Stimulated activated CD4-positive, alpha-beta T cell treated with anti-CD3 and anti-CD28 coated beads, Interleukin-15, amount 100 ng/mL, for 24 hours (primary cell): ENCODE results near the gene ST3GAL3.
A peak's percentile ranks its signal among the peaks of the same experiment; 100 is the strongest.

Source experiments
- DNase-seq: peaks from one replicate; pipeline ENCODE4 v3.0.0-alpha.2; 2020

ST3GAL3 gene

DNA sequence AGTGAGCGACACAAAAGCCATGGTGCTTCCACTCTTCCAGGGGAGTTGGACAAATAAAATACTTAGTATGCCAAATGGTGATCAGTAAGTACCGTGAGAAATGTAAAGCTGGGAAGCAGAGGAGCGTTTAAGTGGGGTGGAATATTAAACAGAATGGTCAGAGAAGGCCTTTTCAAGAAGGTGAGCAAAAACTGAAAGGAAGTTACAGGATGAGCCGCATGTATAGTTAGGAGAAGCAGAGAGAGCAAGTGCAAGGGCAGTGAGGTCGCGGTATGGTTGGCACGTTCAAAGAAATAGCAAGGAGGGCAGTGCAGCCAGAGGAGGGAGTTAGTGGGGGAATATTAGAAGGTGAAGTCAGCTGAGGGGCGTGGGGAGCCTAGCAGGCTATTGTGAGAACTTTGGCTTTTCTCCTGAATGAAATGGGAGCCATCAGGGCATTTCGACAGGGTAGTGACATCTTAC is 266.7 kb downstream of the ST3GAL3 start:
- peak; percentile 23 for DNase-seq

DNA sequence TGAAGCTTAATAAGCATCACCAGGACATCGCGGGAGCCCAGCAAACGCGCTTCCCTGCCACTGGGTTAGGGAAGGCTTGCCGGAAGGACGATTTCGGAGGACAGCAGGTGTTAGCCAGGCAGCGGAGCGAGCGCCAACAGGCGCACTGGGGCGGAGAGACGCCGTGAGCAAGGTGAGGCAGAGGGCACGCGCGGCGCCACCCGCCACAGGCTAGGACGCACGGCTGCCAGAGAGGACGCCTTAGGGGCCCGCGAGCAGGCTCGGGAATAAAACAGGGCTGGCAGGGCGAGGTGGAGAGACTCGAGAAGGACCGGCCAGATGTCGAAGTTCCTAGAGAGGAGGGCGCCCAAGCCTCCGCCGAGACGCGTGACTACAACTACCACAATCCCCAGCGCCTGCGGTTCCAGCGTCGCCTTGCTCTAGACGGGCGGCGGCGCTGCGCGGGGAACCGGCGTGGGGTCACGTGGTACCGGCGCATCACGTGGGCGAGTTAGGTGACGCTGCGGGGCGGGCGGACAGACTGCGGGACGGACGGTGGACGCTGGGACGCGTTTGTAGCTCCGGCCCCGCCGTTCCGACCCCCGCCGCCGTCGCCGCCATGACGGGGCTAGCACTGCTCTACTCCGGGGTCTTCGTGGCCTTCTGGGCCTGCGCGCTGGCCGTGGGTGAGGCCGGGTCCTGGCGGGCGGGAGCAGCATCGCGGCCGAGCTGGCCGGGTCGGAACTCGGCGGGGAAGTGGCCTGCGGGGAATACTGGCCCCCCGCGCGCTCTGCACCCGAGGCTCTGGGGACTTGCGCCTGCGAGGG is 267.3 kb downstream of the ST3GAL3 start, which contains the start of gene ATP6V0B:
Gene ATP6V0B, plus strand, starts transcription at position 518 of the 806 bp plus-strand sequence. Its CDS starts 81 bp downstream, at position 599.
- peak; percentile 98 for DNase-seq

DNA sequence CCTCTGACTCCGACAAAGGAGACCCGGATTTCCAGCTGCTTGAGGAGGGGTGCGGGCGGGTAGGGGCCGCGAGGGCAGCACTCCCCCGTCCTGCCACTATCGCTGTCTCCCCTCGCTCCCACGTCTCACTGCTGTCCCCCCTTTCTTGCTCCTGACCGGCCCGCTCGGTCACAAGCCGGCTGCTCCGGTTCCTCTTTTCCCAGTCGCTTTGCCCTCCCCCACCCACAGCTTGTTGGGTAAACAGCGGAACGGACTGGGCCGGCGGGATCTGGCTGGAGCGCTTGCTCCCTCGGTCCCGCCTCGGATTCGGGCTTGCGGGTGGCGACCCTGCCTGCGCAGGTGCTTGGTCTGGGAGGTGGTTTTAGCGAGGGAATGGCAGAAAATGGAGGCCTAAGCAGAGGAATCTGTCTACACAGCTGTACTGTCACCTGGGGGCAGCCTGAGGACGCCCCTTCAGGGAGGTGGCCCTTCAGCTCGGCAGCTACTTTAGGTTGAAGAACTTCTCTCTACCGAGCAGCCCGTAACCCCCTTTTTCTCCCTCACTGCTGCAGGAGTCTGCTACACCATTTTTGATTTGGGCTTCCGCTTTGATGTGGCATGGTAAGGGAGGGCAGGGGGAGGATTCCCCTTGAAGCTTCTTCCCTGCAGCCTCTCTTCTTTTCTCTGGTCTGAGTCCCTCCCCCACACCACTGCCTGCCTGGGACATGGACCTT is 268.1 kb downstream of the ST3GAL3 start:
- peak; percentile 33 for DNase-seq

DNA sequence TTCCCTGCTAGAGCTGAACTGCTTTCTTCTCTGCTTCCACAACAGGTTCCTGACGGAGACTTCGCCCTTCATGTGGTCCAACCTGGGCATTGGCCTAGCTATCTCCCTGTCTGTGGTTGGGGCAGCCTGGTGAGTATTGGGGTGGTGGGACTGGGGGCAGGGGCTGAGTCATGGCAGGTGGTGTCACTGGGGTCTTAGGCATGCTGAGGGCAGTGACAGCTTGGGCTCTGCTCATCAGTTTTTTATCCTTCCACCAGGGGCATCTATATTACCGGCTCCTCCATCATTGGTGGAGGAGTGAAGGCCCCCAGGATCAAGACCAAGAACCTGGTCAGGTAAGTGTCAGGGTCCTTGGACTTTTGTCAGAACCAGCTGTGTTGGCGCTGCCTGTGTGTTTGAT is 268.7 kb downstream of the ST3GAL3 start:
- no peak for DNase-seq

DNA sequence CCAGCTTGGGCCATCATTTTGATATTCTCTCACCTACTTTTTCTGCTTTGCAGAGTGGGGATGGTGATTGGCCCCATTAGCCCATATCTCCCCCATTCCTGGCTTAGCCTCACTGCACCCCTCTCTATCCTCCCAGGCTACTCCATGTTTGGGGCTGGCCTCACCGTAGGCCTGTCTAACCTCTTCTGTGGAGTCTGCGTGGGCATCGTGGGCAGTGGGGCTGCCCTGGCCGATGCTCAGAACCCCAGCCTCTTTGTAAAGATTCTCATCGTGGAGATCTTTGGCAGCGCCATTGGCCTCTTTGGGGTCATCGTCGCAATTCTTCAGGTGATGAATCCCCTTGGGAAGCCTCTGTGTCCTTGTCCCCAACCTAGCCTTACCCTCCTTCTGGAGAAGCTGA is 269.6 kb downstream of the ST3GAL3 start:
- no peak for DNase-seq

DNA sequence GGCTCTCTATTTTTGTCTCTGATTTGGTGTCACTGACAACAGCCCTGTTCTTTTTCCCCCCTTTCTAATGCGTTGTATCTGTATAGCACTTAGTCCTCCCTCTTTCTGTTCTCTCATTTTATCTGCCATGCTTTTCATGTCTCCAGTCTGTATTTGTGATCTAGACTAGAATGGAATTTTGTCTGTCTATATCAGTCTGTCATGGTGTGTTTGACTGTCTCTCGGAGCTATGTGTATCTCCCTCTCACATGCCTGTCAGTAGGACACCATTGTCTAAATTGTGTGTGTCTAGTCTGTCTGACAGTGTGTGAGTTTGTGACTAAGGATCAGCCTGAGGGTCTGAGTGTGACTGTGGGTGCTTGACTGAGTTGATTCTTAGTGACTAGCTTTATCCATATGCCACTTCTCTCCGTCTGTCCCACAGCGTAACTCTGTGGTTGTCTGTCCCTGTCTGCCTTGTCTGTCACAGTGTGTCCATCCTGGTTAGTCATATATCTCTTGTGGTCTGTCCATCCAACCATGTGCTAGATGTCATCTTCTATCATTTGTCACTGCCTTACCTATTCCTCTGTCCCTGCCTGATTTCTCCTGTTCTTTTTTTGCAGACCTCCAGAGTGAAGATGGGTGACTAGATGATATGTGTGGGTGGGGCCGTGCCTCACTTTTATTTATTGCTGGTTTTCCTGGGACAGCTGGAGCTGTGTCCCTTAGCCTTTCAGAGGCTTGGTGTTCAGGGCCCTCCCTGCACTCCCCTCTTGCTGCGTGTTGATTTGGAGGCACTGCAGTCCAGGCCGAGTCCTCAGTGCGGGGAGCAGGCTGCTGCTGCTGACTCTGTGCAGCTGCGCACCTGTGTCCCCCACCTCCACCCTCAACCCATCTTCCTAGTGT is 270.3 kb downstream of the ST3GAL3 start:
- no peak for DNase-seq

DNA sequence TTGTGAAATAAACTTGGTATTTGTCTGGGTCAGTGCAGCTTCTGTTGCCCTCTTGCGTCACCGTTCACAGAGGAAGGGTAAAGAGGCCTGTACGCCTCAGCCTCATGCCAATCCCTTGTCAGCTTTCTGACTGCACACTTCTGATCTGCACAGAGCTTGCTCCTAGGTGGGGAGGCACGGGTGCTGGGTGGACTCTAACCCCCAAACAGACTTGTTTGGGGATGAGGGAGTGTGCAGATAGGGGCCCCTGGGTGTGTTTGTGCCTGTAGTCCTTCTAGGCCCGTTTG is 270.9 kb downstream of the ST3GAL3 start:
- DNase-seq = no peak

DNA sequence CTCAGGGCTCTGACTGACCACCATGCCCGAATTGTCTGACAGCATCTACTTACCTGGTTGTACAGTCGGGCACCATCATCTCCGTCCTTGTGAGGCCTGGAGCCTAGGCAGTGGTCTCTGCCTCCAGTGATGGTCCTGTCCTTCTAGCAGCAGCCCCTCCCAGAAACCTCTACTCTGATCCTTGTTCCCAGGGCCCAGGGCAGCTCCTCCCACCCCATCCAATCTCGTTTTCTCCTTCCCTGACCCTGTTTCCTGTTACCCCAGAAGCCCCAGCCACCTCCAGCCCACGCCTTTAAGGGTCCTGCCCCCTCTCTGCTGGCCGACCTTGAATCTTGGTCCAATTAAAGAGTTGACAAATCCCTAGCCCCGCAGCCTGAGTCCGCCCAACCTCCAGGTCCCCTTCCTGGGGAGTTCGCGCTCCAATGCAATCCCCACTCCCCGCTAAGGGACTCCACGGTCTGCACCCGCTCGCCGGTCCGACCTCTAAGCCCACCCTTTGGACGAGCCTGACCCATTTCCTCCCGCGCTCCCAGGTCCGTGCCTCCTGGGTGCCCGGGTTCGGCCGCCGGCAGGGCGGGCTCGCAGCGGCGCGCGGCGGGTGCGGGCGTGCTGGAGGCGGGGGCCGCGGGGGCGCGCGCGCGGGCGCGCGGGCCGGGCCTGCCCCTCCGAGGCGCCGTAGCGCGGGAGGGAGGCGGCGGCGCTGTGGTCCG is 271.4 kb downstream of the ST3GAL3 start, which contains the start of gene B4GALT2:
Gene B4GALT2, plus strand, starts transcription at position 660 of the 710 bp plus-strand sequence. CDS start 1,951 bp downstream, outside the sequence.
- peak; percentile 68 for DNase-seq

DNA sequence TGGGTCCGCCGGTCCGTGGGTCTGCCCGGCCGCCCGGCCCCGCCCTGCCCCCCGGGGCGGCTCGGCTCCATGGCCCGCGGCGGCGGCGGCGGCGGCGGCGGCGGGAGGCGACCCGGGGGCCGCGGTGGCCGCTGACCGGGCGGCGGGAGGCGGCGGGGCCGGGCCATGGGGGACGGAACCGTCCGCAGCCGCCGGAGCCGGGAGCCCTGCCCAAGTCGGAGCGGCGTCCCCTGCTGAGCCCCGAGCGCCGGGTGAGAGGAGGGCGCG is 271.9 kb downstream of the ST3GAL3 start:
- DNase-seq = no peak

DNA sequence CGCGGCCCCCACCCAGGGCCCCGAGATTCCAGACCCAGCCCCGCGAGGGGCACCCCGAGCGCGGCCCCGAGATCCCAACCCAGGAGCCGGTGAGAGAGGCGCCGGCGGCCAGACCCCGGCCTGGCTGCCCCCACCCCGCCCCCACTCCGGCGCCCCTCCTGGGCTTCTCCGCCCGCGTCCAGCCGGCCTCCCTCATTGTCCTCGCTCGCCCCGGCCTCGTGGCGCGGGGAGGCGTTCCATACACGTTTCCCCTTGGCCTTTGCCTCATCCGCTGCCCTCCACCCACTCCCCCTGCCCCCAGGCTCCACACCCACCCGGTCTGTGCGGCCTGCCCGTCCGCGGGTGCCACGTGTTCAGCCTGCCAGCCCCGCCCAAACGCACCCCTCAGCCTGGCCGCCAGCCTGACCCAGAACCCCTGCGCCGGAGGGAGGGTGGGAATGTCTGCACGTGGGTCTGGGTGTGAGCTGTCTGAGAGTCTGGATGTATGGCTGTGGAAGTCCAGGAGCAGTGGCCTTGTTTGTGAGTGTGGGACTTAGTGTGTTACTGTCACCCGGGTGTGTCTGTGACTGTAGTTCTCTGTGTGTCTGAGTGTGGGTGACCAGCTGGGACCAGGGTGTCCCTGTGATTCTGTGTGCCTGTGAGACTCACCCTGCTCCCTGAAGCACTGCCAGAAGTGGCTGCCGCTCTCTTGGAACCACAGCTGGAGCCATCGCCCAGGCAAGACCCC is 272.4 kb downstream of the ST3GAL3 start:
- peak; percentile 69 for DNase-seq

DNA sequence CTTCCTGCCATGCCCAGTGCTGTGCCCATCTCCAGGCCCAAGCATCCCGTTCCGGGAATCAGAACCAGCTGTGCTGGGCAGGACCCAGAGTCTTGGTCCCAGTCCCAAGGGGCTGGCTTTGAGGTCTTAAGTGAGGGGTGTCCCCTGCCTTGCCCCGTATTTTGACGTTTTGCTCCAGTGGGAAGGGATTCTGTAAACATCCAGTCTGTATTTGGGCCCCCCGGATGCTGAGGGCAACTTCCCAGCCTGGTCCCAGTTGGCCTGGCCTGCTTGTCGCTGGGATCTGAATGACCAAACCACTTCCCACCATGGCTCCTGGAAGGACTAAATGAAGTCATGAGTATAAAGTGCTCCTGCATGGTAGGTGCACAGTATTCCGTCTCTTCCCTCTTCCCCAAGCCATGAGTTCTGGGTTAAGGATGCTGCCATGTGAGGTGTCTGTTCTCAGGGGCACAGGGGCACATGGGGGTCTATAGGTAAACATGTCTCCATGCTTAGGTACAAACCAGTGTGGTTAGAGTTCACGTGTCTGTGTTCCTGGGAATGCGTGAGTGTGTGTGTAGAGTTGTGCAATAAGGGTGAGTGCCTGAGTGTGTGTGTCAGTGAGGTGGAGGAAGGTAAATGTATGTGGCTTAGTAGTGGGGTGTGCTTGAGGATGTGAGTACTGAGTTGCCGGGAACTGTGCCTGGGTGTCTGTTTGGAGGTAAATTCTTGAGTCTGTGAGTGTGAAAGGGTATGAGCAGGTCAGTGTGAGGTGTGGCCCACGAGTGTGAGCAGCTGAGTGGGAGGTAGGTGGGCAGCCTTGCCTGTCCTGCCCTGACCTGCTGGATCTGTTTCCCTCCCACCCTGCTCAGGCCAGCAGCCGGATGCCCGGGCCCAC is 273.2 kb downstream of the ST3GAL3 start:
- no peak for DNase-seq
